Measurements from ENCODE around the gene MAN1C1. TPM values are rescaled to one million over a fixed set of nuclear protein-coding genes. Genes with fewer than 3 reads are reported as not detected.

The MAN1C1 gene
- polyA plus RNA-seq, 4 donors, result 14.5 to 21.7 (median 18.5) TPM

DNA sequence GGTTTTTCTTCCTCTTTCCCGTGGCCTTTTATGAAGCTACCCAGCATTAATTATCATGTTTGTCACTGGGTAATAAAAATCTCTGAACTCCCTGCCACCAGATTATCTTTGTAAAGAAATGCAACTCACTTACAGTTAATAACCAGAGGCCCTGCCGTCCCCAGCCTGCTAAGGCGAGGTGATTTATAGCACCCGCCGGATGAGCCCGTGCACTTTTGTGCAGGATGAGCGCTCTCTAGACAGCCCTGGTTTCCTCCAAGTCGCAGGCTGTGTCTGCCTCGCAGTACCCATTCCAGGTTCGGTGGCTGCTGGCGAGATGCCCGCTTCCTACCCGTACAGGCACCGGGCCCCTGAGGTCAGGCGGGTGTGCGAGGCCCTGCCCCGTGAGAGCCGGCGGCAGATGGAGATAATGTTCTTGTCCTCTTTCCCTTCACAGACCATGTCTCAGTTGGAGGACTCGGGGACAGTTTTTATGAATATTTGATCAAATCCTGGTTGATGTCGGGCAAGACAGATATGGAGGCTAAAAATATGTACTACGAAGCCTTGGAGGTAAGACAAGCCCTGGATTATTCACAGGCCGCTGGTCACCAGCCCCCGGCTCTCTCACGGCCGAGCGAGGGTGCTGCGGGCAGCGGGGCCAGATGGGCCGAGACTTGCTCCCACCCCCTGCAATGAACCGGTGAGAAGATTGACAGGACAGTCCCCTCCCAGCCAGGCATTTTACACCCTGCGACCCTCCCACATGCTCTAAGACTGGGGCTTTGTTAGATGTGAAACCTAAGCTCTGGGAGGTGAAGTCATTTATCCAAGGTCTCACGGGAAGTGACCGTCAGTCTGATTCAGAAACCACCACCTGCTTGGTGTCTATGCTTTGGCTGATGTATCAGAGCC lies 154.9 kb downstream of the MAN1C1 start:
- DNase-seq (ENCODE audit: low read depth in 4 of 4, low spot score in 2 of 4), result peak; percentile 71 to 85 (median 81)

DNA sequence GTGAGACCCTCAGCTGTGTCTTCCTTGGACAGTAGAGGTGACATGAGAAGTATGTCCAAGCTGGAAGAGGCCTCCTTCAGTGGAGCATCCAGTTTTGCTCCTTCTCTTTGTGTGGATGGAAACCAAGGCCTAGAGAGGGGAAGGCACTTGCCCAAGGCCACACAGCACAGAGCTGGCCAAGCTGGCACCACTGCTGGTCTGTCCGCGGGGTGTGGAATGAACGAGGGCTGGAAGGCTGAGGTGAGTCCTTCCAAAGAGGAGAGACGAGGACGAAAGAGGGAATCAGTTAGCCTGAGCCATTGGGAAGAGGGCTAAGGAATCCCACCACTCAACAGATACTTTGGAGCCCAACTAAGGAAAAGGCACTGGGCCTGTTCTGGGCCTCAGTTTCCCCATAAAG lies 155.6 kb downstream of the MAN1C1 start:
- no peak for DNase-seq (ENCODE audit: low read depth in 4 of 4, low spot score in 2 of 4)

DNA sequence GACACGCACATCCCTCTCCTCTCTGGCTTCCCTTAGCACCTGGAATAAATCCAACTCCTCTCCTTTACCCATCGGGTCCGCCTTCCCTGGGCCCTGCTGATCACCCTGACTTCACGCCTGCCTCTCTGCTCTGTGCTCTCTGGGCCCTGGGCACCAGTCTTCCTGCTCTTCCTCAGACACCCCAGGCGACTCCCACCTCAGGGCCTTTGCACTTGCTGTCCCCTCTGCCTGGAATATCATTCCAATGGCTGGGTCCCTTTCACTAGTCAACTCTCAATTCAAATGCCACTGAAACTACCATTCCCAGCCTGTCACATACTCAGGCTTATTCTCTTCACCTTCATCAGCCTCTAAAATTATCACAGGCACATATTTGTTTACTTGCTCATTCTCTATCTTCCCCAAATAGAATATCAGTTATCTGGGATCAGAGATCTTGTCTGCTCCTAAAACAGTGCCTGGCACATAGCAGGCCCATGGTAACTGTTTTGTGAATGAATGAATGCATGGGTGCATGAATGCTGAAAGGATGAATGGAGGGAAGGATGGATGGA lies 156.2 kb downstream of the MAN1C1 start:
- DNase-seq (ENCODE audit: low read depth in 4 of 4, low spot score in 2 of 4), result no peak

DNA sequence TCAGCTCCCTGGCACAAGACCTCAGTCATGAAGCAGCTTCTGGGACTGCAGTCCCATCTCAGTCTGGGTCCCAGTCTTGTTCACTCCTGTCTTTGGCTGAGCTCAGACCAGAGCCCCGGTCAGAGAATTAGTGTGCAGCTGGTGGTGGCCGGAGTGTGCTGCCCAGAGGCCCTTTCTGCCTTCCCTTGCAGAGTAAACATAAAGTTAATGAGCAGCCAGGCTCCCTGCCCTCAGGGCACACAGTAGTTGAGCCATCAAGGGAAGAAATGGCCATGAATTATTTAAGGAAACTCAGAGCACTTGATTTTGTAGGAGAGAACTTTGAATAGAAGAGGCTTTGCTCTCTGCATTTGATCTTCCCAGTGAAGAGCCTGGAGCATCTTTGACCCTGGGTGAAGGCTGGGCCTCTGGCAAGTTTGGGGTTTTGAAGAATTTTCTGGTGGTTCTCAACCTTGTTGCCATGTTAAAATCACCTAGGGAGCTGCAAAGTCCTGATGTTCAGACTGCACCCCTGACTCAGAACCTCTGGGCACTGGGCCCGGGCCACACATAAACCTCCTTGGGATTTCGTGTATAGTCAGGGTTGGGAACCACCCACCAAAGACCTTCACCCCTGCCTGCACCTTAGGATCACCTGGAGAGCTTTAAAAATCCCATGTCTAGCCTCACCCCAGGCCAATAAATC lies 157.0 kb downstream of the MAN1C1 start:
- peak in 2 of 4 donors; percentile 57 to 71 for DNase-seq (ENCODE audit: low read depth in 4 of 4, low spot score in 2 of 4)

DNA sequence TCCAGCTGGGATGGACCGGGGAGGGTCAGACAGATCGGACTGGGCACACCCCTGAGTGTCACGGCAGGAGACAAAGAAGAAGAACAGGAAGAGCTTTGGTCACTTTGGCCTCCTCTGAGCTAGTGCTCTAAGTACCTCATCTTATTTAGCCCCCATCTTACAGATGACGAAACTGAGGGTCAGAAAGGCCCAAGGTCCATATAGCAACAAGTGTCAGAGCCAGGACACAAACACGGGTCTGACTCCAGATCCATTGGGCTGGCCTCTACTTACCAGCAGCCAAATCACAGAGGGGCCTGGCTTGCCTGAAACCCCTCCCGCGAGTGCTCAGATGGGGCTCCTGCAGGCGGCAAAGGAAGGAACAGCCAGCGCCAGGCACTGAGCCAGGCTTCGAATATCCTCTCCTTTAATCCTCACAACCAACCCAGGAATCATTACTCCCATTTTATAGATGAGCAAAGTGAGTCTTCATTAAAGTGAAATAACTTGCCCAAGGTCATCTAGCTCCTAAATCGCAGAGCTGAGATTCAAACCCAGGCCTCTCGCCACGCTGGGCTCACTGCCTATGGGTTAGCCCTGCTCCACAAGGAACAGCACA lies 157.7 kb downstream of the MAN1C1 start:
- no peak for DNase-seq (ENCODE audit: low read depth in 4 of 4, low spot score in 2 of 4)

DNA sequence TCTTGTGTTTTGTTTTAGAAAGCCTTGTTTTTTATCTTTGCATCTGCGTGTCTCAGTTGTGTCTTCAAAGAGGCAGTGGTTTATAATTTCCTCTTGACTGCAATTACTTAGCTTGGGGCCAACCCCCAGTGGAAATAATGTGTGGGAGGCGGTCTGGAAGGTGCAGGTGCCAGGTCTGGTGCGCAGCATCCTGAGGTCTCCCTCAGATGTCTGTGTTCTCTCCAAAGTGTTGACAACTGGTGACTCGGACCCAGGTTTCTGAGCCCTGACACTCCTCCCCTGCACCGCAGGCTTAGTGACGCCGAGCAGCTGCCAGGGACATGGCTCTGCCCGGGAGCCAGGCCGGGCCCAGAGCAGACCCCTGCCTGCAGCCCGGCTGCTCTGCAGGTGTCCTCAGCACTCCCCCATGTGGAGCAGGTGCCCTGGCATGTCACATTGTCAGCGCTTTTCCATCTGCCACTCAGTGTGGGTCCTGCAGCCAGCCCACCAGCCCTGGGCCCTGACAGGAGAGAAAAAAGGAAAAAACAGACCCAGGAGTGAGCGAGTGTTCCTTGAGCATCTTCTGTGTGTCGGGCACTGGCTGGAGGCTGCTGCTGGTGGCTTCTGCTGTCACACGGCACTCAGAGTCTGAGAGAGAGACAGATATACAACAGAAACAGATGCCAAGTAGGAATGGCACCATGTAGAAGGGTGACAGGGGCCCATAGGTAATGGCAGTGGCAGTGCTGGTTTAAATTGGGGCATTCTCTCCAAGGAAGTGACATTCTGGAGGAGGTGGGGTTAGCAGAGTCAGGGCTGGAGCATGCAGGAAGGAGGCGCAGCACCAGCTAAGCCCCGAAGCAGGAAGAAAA lies 158.6 kb downstream of the MAN1C1 start:
- no peak for DNase-seq (ENCODE audit: low read depth in 4 of 4, low spot score in 2 of 4)

DNA sequence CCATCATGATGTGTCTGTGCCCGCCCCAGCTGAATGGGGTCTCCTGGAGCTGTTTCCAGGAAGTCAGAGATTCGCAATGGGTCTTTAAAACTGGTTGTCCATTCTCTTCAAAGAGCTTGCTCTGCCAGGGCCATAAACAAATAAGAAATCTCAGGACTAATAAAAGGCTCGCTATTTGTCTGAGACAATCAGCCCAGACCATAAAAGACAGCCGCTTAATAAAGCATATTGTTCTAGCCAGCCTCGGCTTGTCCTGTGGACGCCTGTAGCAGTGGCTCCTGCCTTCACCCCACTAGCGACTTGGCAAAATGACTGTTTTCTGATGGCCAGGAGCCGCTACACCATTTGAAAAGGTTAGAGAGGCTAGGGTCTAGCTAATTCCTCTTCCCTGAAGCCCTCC lies 162.8 kb downstream of the MAN1C1 start:
- no peak for DNase-seq (ENCODE audit: low read depth in 4 of 4, low spot score in 2 of 4)

DNA sequence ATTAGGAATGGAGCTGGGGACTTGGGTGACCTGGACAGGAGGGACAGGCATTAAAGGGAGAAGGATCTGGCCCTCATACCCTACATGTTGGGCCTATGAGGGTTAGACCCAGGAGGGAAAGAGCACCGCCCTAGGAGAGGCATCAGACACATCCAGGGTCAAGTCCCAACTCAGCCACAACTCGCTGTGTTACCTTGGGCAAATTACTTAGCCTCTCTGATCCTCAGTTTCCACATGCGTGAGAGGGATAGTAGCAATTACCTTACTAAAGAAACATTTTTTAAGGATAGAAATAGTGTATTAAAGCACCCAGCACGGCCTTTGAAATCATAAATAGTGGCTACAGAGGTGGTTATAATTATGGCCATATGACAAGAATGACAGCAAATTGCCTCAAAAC lies 163.3 kb downstream of the MAN1C1 start:
- no peak for DNase-seq (ENCODE audit: low read depth in 4 of 4, low spot score in 2 of 4)

DNA sequence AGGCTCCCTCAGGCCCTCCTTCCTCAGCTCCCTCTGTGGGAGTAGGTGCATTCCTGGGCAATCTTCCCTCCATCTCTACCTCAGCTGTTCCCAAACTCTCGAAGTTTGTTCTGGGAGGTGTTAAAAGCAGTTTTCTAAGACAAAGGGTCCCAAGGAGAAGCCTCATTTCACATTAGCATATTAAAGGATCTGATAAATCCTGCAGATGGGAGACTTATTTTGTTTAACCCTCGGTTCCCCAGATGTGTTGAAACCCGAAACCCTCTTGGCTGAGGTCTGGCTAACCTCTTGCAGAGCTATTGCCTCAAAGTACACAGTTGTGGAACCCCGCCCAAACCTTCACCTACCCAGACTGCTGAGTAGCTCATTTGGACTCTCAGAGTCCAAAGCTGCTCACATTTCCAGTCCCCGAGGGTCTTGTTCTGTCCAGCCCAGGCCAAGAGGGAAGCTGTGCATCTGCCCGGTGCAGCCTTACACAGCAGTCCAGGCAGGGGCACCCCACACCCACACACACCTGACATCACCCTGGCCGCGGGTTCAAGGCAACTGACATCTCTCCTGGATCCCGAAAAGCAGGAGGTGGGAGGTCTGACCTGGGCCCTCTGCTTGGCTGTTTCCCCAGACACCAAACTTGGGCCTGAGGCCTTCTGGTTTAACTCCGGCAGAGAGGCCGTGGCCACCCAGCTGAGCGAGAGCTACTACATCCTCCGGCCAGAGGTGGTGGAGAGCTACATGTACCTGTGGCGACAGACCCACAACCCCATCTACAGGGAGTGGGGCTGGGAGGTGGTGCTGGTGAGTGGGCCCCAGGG lies 163.9 kb downstream of the MAN1C1 start:
- DNase-seq (ENCODE audit: low read depth in 4 of 4, low spot score in 2 of 4), result no peak

DNA sequence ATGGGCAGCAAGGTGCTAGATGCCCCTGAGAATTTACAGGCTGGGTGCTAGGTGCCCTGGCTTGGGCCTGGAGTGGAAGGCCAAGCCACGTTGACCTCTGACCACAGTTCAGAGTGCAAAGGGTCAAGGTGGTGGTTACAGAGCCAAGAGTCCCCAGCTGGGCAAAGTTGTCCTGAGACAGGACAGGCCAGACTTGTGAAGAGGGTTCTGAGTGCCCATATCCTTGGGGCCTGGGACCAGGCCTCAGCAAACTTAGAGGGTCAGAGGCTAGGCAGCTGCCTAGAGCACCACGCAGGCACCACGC lies 164.5 kb downstream of the MAN1C1 start:
- no peak for DNase-seq (ENCODE audit: low read depth in 4 of 4, low spot score in 2 of 4)

DNA sequence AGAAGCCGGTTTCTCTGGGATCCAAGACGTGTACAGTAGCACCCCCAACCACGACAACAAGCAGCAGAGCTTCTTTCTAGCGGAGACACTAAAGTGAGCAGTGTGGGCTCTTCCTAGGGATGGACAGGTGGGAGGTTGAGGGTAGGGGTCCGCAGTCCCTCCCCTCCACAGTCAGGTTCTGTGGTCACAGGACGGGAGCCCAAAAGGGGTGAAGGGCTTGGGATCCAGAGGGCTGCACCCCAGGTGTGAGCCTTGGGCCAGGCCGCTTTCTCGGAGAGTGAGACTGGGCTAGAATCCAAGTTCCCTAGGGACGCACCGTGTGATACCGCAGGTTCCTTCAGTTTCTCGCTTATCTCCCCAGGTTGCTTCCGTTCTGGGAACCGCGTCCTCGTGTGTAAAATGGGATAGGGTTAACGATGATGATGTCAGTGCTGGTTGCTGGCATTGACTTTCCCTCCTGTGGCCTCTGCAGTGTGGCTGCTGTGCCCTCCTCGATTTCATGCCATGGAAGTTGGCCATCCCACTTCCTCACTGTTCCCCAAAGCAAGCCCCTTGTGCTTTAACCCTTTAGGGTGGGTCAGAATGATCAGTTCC lies 166.1 kb downstream of the MAN1C1 start:
- no peak for DNase-seq (ENCODE audit: low read depth in 4 of 4, low spot score in 2 of 4)

DNA sequence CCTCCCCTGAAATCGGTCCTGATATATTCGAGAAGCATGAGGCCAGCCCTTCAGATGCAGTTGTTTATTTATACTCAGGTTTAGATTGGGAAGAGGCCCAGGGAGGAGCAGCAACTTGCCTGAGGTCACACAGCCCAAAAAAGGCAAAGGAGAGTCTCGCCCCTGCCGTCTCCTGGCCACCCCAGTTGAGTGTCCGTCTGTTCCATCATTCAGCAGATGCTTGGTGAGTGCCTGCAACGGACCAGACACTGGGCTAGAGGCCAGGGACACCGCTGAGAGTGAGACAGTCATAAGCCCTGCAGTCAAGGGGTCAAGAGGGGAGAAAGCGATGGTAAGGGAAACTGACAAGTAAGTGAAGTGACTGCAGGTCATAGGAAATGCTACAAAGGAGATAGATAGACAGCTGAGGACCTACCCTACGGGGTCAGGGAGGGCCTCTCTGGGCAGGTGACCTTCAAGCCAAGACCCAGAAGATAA lies 168.0 kb downstream of the MAN1C1 start:
- DNase-seq (ENCODE audit: low read depth in 4 of 4, low spot score in 2 of 4), result no peak

DNA sequence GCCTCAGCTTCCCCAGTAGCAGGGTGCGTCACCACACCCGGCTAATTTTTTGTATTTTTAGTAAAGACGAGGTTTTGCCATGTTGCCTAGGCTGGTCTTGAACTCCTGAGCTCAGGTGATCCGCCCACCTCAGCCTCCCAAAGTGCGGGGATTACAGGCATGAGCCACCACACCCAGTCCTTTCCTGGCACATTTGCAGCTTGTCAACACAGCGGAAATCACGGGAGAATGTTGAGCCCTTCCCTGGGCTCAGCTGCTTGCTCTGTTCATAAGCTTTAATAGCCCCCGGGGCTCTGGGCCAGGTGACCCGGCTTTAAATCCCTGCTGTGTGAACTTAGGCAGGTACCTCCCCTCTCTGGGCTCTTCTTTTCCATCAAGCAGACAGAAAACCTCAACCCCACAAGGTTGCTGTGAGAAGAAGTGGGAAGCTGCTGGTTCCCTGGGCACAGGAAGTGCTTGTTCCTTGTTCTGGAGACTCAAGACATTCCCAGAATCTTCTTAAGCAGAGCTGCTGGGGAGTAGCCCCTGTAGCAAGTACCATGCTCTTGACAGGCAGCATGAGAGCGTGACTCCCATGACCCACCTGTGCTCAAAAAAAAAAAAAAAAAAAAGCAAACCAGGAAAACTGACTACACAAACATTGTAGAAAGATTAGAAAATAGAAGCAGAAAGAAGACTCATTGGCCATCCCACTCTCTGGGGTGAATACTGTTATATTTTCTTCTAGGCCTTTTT lies 168.9 kb downstream of the MAN1C1 start:
- no peak for DNase-seq (ENCODE audit: low read depth in 4 of 4, low spot score in 2 of 4)

DNA sequence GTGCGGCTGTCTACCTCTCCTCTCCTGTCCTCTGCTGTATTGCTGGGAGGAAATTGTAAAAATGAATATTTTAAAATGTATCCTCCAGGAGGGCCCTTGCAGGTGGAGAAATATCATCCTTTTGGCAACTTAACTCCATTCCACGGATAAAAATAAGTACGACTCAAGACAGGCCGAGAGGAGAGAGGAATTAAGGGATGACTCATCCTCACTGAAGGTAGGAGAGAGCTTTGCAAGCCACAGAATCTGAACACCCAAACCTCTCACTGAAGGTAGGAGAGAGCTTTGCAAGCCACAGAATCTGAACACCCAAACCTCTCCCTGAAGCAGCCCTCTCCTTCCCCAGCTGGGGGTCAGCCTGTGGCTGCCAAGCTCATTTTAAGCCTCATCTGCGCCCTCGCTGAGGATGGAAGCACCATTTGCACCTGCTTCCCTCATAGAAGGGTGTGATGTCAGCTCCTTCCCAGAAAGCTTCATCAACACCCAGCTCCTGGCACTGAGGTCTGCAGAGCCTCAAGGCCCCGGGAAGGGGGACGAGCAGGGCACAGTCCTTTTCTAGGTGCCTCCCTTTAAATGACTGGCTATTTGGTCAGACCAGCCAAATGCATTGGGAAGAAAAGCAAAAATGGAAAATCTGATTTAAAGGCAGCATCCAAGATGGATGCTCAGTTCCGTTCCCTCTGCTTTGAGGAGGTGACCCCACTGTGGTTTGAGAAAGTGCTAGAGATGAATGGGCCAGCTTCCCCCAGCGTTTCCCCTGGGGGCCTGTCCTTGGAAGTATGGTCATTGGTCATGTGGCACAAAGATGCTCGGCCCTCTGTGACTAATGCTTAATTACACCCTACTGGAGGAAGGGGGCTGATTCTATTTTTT lies 170.5 kb downstream of the MAN1C1 start:
- DNase-seq (ENCODE audit: low read depth in 4 of 4, low spot score in 2 of 4), result no peak

DNA sequence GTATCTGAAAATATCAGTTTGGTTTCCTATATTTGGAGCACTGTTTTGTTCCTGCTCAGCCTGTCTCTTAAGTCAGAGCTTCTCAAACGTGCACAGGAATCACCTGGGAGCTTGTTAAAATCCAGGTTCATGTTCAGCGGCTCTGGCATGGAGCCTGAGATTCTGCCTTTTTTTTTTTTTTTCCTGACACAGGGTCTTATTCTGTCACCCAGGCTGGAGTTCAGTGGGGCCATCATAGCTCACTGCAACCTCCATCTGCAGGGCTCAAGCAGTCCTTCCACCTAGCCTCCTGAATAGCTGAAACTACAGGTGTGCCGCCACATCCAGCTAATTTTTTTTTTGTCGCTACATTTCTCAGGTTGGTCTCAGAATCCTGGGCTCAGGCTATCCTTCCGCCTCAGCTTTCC lies 171.2 kb downstream of the MAN1C1 start:
- DNase-seq (ENCODE audit: low read depth in 4 of 4, low spot score in 2 of 4), result no peak

DNA sequence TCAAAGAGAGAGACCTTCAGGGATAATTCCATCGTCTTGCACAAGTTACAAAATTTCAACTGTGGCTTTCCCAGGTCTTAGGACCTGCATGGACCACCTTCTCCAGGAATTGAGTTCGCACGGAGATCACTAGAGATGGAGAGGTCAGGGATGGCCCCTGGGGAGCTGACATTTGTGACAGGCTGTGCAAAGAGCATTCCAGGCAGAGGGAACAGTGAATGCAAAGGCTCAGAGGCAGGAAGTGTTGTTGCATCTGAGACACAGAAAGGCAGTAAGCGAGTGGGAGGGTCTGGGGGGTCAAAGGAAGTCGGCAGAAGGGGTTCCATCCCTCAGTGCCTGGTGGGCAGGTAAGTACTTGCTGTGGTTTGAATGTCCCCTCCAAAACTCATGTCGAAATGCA lies 173.9 kb downstream of the MAN1C1 start:
- no peak for DNase-seq (ENCODE audit: low read depth in 4 of 4, low spot score in 2 of 4)

DNA sequence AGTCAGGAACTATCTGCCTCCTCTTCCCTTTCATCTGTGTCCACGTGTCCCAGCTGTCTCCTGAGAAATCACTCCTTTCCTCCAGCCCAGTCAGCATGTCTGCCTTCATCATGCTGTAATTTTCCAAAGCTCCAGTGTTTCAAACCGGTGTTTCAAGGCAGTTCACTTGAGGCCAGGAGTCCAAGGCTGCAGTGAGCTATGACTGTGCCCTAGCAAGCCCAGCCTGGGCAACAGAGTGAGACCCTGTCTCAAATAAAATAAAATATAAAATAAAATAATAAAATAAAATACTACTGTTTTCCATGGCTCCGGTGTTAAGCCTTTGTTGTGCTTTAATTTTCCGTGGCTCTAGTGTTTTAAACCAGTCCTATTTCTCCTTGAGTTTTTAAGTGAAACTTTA lies 175.5 kb downstream of the MAN1C1 start:
- DNase-seq (ENCODE audit: low read depth in 4 of 4, low spot score in 2 of 4), result no peak

Measured in left renal cortex interstitium (tissue), 4 donors.